ELF-1 (cell line): Measurements from ENCODE around the gene GBX2.
A peak's percentile ranks its signal among the peaks of the same experiment; 100 is the strongest.

Experiments used
- DNase-seq: peaks from one replicate; pipeline ENCODE4 v3.0.0-alpha.2; 2016; ENCODE audit warnings: low read depth, low spot score

The GBX2 gene

DNA sequence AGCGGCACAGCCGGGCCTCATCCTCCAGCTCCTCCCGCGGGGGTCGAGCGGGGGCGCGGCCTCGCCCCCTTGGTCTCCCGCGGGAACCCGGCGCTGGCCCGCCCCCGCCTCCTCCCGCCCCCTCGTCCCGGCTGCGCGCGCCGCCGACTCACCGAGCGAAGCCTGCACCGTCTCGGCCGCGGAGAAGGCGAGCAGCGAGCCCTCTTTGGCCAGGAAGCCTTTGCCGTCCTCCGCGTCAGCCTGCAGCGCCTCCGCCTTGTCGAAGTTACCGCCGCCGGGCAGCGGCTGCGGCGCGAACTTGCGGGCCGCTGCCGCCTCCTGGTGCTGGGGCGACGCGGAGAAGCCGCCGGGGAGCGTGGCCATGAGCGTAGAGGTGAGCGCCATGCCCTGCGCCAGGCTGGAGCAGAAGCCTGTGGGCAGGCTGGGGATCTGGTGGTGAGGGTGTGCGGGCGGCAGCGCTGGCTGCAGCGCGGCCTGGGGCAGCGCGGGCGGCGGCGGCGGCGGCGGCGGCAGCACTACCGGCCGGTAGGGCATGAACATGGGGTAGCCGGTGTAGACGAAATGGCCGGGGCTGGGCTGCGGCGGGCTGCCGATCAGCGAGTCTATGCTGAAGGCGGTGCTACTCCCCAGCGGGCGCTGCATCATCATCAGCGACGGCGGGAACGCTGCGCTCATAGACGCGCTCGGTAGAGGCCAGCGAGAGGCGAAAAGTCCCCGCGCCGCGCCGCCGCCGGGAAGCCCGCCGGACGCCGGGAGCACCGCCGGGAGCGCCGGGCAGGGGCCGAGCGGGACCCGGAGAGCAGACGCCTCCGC is 683 bp downstream of the GBX2 start:
- DNase-seq = peak; percentile 50

DNA sequence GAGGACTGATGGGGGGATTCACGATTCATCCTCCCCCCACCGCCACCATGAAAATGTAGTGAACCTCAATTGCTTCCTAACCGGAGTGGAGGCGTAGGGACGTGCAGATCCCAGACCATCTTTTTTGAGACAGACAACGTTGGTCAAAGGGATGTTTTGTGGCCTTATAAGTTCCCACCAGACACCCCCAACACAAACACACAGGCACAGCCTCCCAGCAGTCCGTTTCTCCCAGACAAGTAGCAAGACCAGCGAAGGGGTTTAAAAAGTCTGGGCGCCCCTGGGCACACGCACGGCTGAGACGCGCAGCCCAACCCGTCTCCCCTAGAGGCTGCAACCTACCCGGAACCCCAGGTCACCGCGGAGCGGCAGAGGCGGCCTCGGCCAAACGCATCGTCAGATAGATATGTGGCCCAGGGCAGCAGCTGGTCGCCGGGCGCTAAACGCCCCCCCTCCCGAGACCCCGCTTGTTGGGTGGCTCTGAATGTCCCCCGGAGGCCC is 1.3 kb downstream of the GBX2 start:
- peak; percentile 45 for DNase-seq

DNA sequence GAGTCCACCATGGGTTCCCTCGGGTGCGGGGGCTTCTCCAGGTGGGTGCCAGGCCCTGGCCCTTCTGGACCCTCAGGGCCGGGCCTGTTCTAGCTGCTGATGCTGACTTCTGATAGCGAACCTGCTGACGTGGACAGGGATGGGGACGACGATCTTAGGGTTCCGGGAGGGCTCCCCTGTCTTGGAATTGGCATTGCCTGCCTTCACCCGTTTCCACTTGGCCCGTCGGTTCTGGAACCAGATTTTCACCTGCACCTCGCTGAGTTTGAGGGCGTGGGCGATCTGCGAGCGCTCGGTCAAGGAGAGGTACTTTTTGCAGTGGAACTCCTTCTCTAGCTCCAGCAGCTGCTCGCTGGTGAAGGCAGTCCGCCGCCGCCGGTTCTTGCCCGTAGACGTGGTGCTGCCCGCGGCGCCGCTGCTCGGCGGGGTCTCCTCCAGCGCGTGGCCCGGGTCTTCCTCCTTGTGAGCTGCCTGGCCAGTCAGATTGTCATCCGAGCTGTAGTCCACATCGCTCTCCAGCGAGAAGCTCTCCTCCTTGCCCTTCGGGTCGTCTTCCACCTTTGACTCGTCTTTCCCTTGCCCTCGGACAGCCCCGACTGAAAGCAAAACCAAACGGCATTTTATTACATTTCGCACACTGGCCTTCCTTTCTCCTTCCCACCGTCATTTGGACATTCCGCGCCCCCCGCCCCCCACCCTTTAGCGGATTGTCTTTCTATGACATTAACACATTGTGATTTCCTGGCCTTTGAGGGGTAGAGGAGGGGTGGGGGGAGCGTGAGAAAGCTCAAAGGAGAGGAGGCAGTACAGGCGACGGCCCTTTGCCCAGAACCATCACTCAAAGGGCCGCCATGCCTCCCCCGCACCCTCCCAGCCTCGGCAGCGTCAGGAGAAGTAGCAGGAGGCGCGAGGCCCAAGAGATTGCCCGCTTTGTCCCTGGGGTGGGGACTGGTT is 2.1 kb downstream of the GBX2 start:
- peak; percentile 77 for DNase-seq

DNA sequence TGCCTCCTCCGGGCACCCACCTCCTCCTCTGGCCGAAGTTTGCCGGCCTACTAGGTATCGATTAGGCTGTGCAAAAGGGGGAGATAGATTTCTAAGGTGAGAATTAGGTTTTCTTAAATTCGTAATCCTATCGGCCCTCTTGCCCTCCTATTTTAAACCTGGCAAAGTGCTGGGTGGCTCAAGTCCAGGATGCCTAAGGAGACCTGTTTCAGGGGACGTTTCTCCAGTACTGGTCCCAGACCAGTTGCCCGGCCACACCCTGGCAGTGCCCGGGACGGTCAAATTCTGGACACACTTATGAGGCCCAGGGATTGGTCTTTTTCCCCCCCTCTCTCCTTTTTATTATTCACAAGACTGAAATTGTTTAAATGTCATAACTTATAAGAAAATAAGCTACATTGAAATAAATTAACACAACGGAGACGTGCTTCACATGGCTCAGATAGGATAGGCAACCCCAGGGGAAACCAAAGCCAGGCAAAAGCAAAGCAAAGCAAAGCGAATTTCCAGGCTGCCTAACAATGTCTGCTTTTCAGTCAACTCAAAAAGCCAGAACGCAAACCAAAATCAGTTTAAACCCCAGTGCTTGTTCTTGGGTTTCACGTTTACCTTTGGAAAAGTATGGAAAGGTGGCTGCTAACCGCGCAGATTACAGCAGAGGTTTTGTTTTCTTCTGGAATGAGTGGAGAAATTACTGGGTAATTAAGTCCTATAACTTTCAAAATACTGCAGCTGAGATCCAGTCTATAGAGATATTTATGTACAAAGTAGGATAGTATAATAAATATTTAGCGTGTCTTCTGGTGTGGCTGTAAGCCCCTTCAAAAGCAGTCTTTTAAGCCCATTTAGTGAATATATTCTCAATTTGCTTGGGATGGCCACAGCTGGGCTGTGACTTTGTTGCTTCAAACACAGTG is 3.0 kb downstream of the GBX2 start:
- no peak for DNase-seq

DNA sequence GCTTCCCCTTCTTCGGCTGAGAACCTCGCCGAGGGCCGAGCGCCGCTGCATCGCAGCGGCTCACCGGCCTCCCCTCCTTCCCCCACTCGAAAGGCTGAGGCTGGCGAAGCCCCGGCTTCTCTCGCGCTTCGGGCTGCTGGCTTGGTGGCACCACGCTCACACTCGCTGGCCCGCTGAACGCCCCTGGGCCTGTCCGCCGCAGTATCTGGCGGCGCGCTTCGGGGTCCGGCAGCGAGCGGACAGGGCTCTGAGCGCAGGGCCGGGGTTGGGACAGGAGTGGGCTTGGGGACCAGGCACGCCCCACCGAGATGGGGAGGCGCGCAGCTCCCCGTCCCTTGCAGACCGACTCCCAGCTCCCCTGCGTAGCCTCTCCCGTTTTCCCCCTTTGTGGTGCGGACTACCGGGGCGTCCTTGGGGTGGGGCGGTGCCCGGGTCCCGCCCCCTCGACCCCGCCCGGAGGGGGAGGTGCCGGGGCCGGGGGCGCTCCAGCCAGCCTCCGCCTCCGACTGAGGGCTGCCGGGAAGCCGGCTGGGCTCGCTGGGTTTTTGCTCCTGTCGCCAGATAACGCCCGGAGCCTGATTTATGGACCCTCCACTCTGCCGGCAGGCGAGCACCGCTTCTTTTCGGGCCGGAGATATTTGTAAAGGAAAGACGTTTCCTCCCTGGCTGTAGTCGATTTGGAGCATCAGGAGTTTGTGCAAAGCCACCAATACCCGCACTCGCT is 3.8 kb downstream of the GBX2 start:
- DNase-seq = peak; percentile 87

DNA sequence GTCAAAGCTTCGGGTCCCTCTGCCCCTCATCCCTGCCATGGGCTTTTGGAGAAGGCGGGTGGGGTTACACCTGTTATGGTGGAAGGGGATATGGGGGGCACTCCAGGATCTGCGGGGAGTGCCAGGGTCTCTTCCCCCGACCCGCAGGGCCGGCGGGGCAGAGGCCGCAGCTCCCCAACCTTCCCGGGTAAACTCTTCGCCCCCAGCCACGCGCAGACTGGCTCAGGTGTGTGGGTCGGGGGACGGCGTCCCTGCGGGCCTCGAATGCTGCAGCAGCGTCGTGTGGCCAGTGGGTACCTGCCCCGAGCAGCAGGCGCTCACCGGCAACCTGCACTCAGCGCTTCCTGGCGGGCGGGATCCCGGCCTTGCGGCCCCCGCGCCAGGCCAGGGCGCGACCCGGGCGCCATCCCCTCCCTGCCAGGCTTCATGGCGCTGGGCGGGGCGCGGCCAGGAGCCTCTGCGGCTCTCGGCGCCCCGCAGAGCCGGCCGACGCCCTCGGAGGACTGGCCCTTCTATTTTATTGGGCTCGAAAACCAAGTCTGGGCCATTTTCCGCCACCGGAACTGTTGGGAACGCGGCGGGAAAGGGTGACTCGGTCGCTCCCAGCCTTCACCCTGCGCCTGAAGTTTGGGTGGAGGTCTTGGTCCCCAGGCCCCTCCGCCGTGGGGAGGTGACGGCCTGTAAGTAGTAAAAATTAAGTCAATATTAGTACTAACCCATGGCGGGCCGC is 4.5 kb downstream of the GBX2 start:
- DNase-seq = peak; percentile 50

DNA sequence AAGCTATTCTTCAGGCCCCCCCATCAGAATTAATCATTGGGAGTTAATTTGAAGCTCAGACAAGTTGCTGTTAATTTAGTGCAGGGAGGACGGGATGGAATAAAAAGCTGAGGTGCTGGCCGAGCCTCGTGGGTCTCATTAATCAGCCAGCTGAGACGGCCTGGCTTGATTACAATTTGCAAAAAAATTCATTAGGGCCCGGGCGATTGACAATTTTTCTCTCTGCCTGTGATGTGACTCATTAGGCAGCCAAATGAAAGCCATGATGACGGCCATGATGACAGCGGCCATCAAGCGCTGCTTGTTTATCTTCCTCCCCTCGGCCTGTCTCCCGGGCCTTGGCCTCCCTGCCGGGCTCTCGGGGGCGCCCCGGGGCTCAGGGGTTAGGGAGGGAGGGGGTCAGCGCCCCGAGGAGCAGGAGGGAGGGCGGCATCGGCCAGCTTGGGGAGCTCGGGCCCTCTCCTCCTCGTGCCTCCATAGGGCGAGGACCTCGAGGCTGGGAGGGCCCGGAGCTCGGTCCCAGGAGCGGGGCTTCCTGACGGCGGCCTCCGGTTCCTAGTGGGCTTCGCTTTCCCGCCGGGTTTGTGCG is 5.2 kb downstream of the GBX2 start:
- DNase-seq = peak; percentile 28

DNA sequence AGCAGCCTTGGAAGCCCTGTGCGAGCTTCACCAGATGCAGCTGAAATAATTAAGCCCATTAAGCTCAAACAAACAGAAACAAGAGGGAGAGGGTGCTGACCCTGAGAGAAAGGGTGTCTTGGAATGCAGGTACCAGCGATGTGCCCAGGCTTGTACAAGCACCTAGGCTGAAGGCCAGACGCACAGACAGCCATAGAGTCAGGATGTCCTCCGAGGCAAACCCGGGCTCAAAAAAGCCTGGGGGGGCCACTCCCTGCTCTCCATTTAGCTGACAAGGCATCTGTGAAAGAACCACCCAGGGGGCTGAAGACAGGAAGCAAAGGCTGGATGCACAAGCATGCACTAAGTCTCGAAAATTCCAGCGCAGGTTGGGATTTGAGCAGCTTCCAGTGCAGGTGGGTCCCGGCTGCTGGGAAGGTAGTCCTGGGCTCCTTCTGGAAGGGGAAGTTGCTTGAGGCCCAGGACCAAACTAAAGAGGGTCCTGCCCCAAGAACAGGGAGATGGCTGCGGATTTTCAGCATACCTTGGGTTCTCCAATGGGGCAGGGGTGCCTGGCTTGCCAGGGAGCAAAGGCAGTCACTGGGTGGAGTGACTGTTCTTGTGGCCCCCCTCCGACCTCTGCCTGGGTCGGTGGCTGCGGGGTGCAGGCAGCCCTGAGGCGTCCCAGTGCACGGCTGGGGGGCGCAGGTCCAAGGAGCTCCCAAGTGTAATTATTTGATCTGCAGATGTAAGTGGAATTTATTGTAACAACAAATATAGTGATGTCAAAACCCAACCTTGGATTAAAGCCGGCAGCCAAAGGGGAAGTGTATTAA is 5.9 kb downstream of the GBX2 start:
- DNase-seq = peak; percentile 80

DNA sequence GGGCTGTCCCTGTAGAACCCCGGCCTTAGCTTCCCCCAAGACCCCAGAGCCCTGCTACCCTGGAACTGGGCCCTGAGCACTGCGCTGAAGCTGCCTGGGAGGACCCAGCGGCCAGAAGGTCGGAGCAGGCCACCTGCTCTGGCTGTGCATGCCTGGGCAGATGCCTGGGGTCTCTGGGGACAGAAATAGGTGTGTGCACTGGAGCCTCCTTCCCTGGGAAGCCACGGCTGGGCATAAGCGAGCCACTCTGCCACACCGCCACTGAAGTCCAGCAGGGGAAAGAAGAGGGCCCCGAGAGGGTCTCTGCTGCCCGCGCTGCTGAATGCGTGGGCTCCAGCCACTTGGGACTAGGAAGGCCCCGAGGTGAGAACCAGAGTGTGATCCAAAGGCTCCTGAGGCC is 6.7 kb downstream of the GBX2 start:
- no peak for DNase-seq

DNA sequence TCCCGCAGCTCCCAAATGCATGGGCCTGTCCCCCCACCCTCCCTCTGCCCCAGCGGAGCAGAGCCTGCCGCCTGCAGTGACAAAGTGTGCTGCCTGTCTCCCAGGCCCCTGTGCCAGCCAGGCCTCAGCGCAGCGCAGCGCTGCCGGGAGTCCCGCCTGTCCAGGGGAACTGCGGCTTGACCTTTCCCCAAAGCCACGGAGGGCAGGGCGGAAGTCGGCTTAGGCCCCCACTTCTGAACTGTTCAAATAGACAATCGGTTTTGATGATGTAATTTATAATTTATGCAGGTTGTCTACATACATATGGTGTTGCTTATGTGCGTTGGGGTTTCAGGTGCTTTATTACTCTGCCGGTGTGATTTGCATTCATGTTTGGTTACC is 7.1 kb downstream of the GBX2 start:
- peak; percentile 33 for DNase-seq

DNA sequence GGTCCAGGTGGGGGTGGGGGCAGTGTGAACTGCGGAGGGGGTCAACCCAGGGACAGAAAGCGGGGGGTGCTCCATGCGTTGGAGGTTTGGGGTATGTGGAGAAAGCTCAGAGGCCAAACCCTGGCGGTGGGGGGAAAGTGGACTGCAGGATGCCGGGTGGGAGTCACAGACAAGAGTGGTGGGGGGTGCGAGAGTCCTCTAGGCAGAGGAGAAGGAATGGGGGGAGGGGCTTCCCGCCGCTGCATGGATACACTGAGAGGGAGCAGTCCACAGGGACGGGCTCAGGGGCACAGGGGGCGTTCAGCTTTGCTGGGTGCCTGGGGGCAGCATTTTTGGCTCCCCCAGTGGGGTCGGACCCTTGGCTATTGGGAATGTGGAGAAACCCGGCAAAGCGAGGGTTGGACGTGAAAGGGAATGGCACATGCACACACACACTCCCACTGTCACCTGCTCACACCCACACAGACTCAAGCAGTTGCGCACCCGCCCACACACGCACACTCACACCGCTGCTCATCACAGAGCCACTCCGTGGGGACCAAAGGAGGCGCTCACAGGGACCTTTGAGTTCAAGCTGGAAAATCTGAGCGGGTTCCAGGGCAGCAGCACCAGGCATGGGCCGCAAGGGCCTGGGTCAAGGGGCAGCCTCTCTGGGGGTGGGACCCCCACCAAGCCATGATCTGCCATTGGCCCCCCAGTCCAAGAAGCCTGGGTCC is 7.7 kb downstream of the GBX2 start:
- DNase-seq = peak; percentile 31

DNA sequence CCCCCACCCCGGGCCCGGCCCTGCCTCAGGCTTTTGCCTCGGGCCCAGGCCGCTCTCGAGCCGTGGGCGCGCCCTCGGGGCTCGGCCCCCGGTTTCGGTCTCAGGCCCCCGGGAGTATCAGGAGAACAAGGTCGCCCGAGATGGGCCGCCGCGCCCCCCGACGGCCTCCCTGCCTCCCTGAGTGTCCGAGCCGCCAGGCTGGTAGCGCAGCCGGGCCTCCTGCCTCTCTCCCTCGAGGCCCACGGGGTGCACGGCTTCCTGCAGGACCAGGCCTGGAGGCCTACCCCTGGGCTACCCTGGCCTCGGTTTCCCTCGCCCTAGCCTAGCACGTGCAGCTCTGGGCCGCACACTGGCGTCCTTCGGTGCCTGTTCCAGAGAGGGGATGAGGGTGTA is 8.4 kb downstream of the GBX2 start:
- DNase-seq = no peak

DNA sequence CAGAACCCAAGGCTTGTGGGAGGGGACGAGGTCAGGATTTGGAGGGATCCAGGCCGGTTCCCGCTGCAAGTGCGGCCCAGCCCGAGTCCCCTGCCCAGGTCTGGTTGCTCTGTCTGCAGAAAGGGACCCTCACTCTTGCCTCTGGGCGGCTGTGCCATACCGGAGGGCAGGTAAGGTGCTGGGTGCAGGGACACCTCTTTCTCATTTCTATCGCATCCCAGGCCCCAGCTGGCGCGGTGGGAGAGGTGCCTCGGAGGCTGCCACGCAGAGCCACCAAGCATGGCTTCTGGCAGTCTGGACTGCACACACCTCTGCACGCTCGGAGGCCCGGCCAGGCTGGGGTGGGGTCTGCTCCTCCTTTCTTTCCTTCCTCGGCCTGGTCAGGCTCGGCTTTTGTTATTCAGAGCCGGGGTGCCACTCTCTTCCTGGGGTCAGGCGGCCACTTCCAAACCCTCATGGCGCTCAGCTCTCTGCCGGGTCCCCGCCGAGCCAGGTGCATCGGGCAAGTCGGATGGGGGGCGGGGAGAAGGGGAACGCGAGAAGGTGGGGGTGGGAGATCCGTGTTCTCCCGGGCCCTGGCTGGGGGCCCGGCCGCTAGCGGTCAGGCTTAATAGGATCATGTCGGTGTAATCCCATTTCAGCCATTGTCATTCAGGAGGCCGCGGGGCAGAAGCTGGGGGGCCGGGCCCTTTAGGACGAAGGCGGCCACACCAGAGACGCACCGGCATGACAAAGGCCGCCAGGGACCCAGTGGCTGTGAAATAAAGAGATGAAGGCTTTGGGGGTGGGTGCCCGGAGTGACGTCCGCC is 9.0 kb downstream of the GBX2 start:
- DNase-seq = peak; percentile 92

DNA sequence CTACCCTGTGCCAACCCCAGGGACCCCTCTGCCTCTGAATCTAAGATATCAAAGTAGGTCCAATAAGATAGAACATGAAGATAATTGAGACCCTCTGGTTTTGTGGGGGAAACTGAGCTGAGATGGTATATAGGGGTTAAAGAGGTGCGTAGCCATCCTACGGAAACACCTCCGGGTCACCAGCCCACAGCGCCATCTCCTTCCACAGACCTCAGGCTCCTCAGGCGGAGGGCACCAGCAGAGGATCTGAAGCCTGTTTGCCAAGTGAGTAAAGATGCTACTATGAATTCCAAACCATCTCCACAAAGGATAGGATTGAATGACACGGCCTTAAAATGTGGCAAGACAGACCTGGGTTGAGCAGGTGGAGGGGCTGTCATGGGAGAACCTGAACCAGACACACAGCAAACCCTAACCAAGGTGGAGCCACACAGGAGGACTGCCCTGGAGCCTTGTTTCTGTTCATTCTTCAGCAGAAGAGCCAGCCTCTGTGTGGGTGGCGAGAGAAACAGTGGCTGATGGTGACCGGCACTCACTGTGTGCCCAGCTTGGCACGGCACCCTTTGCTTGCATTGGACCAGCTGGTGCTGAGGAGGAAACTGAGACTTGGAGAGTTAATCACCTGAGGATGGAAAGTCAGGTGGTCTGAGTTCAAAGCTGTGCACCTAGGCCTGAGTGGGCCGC is 10.2 kb downstream of the GBX2 start:
- DNase-seq = no peak

DNA sequence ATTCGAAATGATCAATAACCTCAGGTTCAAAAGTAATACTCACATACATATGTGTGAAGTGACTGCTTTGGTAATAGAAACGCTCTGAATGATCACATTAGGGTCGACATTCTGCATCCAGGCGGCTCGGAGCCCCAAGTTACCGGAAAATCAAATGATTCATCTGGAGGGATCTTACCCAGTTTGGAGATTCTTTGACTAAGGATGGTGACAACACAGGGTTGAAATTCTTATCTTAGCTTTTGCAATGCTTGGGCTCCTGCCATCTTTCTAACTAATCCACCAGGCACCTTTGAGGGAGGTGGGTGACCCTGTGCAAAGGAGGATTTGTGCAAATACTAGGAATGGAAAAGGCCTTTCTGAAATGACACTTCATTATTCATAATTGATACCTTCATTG is 10.8 kb downstream of the GBX2 start:
- DNase-seq = no peak

DNA sequence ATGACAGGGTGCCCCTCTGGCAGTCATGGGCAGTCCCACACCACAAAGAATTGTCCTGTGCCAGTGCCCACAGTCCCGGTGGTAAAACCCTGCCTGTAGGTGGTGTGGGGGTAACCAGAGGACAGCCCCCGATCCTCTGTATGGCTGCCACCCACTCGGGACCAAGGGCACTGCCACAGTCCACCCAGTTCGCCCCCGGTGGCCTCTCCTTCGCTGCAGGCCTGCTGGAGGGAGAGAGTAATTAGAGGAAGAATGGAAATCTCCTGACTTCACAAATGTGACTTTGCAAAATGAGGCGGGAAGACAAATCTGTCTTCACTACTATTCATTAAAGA is 11.4 kb downstream of the GBX2 start:
- no peak for DNase-seq
